Measurements from ENCODE around the gene GPR68. TPM values are rescaled to one million over a fixed set of nuclear protein-coding genes. Genes with fewer than 3 reads are reported as not detected.
A peak's percentile ranks its signal among the peaks of the same experiment; 100 is the strongest.

GPR68 gene
- total RNA-seq (0.35 TPM), polyA plus RNA-seq (ENCODE audit: insufficient read depth in 1 of 8, insufficient read length in 8 of 8, low replicate concordance in 1 of 8) (under 1 TPM; 0.42 to 0.83 (median 0.68) TPM)
- long read RNA-seq, donor 1 = 0 reads
- long read RNA-seq, donor 2 = 0 reads
- long read RNA-seq, donor 3 = 0 reads
- long read RNA-seq, donor 4 = 0 reads
- long read RNA-seq, donor 5 = 0 reads
- long read RNA-seq, donor 6 = 0 reads
- long read RNA-seq, donor 7, partial matches to known transcripts = 0 of 1 reads
- long read RNA-seq, donor 7, other reads (novel, unspliced or antisense) = 0 of 1 reads
- long read RNA-seq, donor 8 = 0 reads
- long read RNA-seq, donor 9 = 0 reads
- long read RNA-seq, donor 10 = 0 reads
- long read RNA-seq, donor 11 = 0 reads

- H3K27ac ChIP-seq (ENCODE audit: low read length) = no peak within 1 kb of the TSS
- H3K36me3 ChIP-seq (ENCODE audit: control insufficient read depth, insufficient read depth, low read length) = no peaks in the 10 kb centered on the region
- H3K4me1 ChIP-seq (ENCODE audit: control insufficient read depth, insufficient read depth, low read length) = peaks cover 6% of the 10 kb centered on the region
- DNase-seq = peak; percentile 43
- 10% methylated on average over 8 of the region's 12 CpGs for WGBS (ENCODE audit: insufficient coverage)
- H3K9me3 ChIP-seq (replicated peaks; ENCODE audit: control insufficient read depth, low read depth, low read length) = peaks cover under 1% of the 10 kb centered on the region
- no peak within 1 kb of the TSS for H3K4me3 ChIP-seq (ENCODE audit: low read length)
- H3K27me3 ChIP-seq (ENCODE audit: control insufficient read depth, insufficient read depth, low read length) = peaks cover 3% of the 10 kb centered on the region
These were observed at the start of gene GPR68 for GRCh38 chr14:91244501-91244901. Gene GPR68 (minus strand): TSS chr14:91244704. CDS start chr14:91235050, 9,654 bp downstream.

GRCh38 chr14:91294153-91294552, 49.6 kb upstream of the GPR68 start:
- Histone ChIP-seq H3K27ac (ENCODE audit: low read length) (no peak overlapping the region), H3K4me3 (ENCODE audit: low read length) (no peak overlapping the region), H3K36me3 (ENCODE audit: control insufficient read depth, insufficient read depth, low read length) (peaks cover 29% of the 10 kb centered on the region), H3K4me1 (ENCODE audit: control insufficient read depth, insufficient read depth, low read length) (no peaks in the 10 kb centered on the region), H3K27me3 (ENCODE audit: control insufficient read depth, insufficient read depth, low read length) (no peaks in the 10 kb centered on the region), H3K9me3 (replicated peaks; ENCODE audit: control insufficient read depth, low read depth, low read length) (no peaks in the 10 kb centered on the region)
- peak; percentile 60 for DNase-seq
- 35% methylated on average over 6 of the region's 7 CpGs for WGBS (ENCODE audit: insufficient coverage)

- H3K4me3 ChIP-seq (ENCODE audit: low read length) = no peak overlapping the region
- DNase-seq = no peak
- no peak overlapping the region for H3K27ac ChIP-seq (ENCODE audit: low read length)
- no peaks in the 10 kb centered on the region for H3K9me3 ChIP-seq (replicated peaks; ENCODE audit: control insufficient read depth, low read depth, low read length)
- no peaks in the 10 kb centered on the region for H3K4me1 ChIP-seq (ENCODE audit: control insufficient read depth, insufficient read depth, low read length)
- peaks cover 33% of the 10 kb centered on the region for H3K36me3 ChIP-seq (ENCODE audit: control insufficient read depth, insufficient read depth, low read length)
- no peaks in the 10 kb centered on the region for H3K27me3 ChIP-seq (ENCODE audit: control insufficient read depth, insufficient read depth, low read length)
- WGBS (ENCODE audit: insufficient coverage) = 45% methylated on average over 12 of the region's 12 CpGs
These were observed 48.8 kb upstream of the GPR68 start for GRCh38 chr14:91293281-91293680.

- DNase-seq = no peak
- 82% methylated on average over 15 of the region's 15 CpGs for WGBS (ENCODE audit: insufficient coverage)
- Histone ChIP-seq H3K4me1 (ENCODE audit: control insufficient read depth, insufficient read depth, low read length) (no peaks in the 10 kb centered on the region), H3K4me3 (ENCODE audit: low read length) (no peak overlapping the region), H3K27me3 (ENCODE audit: control insufficient read depth, insufficient read depth, low read length) (no peaks in the 10 kb centered on the region), H3K27ac (ENCODE audit: low read length) (no peak overlapping the region), H3K9me3 (replicated peaks; ENCODE audit: control insufficient read depth, low read depth, low read length) (no peaks in the 10 kb centered on the region), H3K36me3 (ENCODE audit: control insufficient read depth, insufficient read depth, low read length) (peaks cover 33% of the 10 kb centered on the region)
These were observed 48.0 kb upstream of the GPR68 start for GRCh38 chr14:91292491-91292890.

GRCh38 chr14:91291786-91292405, 47.4 kb upstream of the GPR68 start:
- no peak overlapping the region for H3K27ac ChIP-seq (ENCODE audit: low read length)
- H3K36me3 ChIP-seq (ENCODE audit: control insufficient read depth, insufficient read depth, low read length) = peaks cover 28% of the 10 kb centered on the region
- no peak for DNase-seq
- WGBS (ENCODE audit: insufficient coverage) = 82% methylated on average over 21 of the region's 21 CpGs
- no peak overlapping the region for H3K4me3 ChIP-seq (ENCODE audit: low read length)
- no peaks in the 10 kb centered on the region for H3K4me1 ChIP-seq (ENCODE audit: control insufficient read depth, insufficient read depth, low read length)
- H3K27me3 ChIP-seq (ENCODE audit: control insufficient read depth, insufficient read depth, low read length) = no peaks in the 10 kb centered on the region
- no peaks in the 10 kb centered on the region for H3K9me3 ChIP-seq (replicated peaks; ENCODE audit: control insufficient read depth, low read depth, low read length)

- no peaks in the 10 kb centered on the region for H3K4me1 ChIP-seq (ENCODE audit: control insufficient read depth, insufficient read depth, low read length)
- DNase-seq = no peak
- no peaks in the 10 kb centered on the region for H3K27me3 ChIP-seq (ENCODE audit: control insufficient read depth, insufficient read depth, low read length)
- H3K4me3 ChIP-seq (ENCODE audit: low read length) = no peak overlapping the region
- H3K36me3 ChIP-seq (ENCODE audit: control insufficient read depth, insufficient read depth, low read length) = peaks cover 25% of the 10 kb centered on the region
- WGBS (ENCODE audit: insufficient coverage) = 92% methylated on average over 8 of the region's 10 CpGs
- H3K27ac ChIP-seq (ENCODE audit: low read length) = no peak overlapping the region
- no peaks in the 10 kb centered on the region for H3K9me3 ChIP-seq (replicated peaks; ENCODE audit: control insufficient read depth, low read depth, low read length)
These were observed 46.5 kb upstream of the GPR68 start for GRCh38 chr14:91290986-91291385.

- WGBS (ENCODE audit: insufficient coverage) = 92% methylated on average over 2 of the region's 4 CpGs
- DNase-seq = no peak
- peaks cover 22% of the 10 kb centered on the region for H3K36me3 ChIP-seq (ENCODE audit: control insufficient read depth, insufficient read depth, low read length)
- H3K4me3 ChIP-seq (ENCODE audit: low read length) = no peak overlapping the region
- no peak overlapping the region for H3K27ac ChIP-seq (ENCODE audit: low read length)
- no peaks in the 10 kb centered on the region for H3K4me1 ChIP-seq (ENCODE audit: control insufficient read depth, insufficient read depth, low read length)
- H3K9me3 ChIP-seq (replicated peaks; ENCODE audit: control insufficient read depth, low read depth, low read length) = no peaks in the 10 kb centered on the region
- no peaks in the 10 kb centered on the region for H3K27me3 ChIP-seq (ENCODE audit: control insufficient read depth, insufficient read depth, low read length)
These were observed 45.0 kb upstream of the GPR68 start for GRCh38 chr14:91289464-91289863.

GRCh38 chr14:91288876-91289275, 44.4 kb upstream of the GPR68 start:
- no peaks in the 10 kb centered on the region for H3K9me3 ChIP-seq (replicated peaks; ENCODE audit: control insufficient read depth, low read depth, low read length)
- H3K36me3 ChIP-seq (ENCODE audit: control insufficient read depth, insufficient read depth, low read length) = peaks cover 18% of the 10 kb centered on the region
- no peaks in the 10 kb centered on the region for H3K27me3 ChIP-seq (ENCODE audit: control insufficient read depth, insufficient read depth, low read length)
- WGBS (ENCODE audit: insufficient coverage) = 92% methylated on average over 24 of the region's 28 CpGs
- H3K27ac ChIP-seq (ENCODE audit: low read length) = no peak overlapping the region
- no peak for DNase-seq
- no peaks in the 10 kb centered on the region for H3K4me1 ChIP-seq (ENCODE audit: control insufficient read depth, insufficient read depth, low read length)
- no peak overlapping the region for H3K4me3 ChIP-seq (ENCODE audit: low read length)

- H3K4me1 ChIP-seq (ENCODE audit: control insufficient read depth, insufficient read depth, low read length) = no peaks in the 10 kb centered on the region
- no peaks in the 10 kb centered on the region for H3K9me3 ChIP-seq (replicated peaks; ENCODE audit: control insufficient read depth, low read depth, low read length)
- no peak overlapping the region for H3K27ac ChIP-seq (ENCODE audit: low read length)
- DNase-seq = peak; percentile 77
- H3K27me3 ChIP-seq (ENCODE audit: control insufficient read depth, insufficient read depth, low read length) = no peaks in the 10 kb centered on the region
- 30% methylated on average over 2 of the region's 7 CpGs for WGBS (ENCODE audit: insufficient coverage)
- H3K4me3 ChIP-seq (ENCODE audit: low read length) = no peak overlapping the region
- H3K36me3 ChIP-seq (ENCODE audit: control insufficient read depth, insufficient read depth, low read length) = peaks cover 24% of the 10 kb centered on the region
These were observed 42.0 kb upstream of the GPR68 start for GRCh38 chr14:91286530-91286937.

- Histone ChIP-seq H3K27ac (ENCODE audit: low read length) (no peak overlapping the region), H3K36me3 (ENCODE audit: control insufficient read depth, insufficient read depth, low read length) (peaks cover 28% of the 10 kb centered on the region), H3K9me3 (replicated peaks; ENCODE audit: control insufficient read depth, low read depth, low read length) (no peaks in the 10 kb centered on the region), H3K4me1 (ENCODE audit: control insufficient read depth, insufficient read depth, low read length) (no peaks in the 10 kb centered on the region), H3K27me3 (ENCODE audit: control insufficient read depth, insufficient read depth, low read length) (no peaks in the 10 kb centered on the region), H3K4me3 (ENCODE audit: low read length) (no peak overlapping the region)
- DNase-seq = no peak
- 52% methylated on average over 5 of the region's 14 CpGs for WGBS (ENCODE audit: insufficient coverage)
These were observed 40.5 kb upstream of the GPR68 start for GRCh38 chr14:91284791-91285548.
